Heart left ventricle (tissue), 13 donors: Measurements from ENCODE around the gene EPHA1.

Source experiments
- POLR2A ChIP-seq, 2 donors: fragments of 450-650 bp; IDR thresholded peaks; one replicate each; pipeline ENCODE4 v1.6.1; 2017; ENCODE audit warnings: antibody characterized with exemption in 2 of 2, mild to moderate bottlenecking in 2 of 2, moderate library complexity in 2 of 2
- TF ChIP-seq, protein P1 (sequence below), 12 donors: fragments of 200-600 bp; sonication (generic) in 4 of 12; IDR thresholded peaks; one replicate each; pipeline versions ENCODE4 v1.5.0 to v1.8.0; 2018 to 2022; ENCODE audit warnings: antibody characterized with exemption in 12 of 12, mild to moderate bottlenecking in 5 of 12
- donor health status: ischemic (EF 13 %, LVEDD 7.1; RV severe dilation, severe dysfunction).
- donor health status: DM: no; HTN: yes; CAD: no.
- donor health status: DM: no; HTN: no; CAD: no.
- donor health status: ischemic (EF 25% LVEDD 6.9; RV normal size, moderate dysfunction).
- donor health status: ischemic (EF 25% LVEDD 5.7; RV mildly dilated, moderate dysfunction).
- donor health status: ischemic (EF 35%, LVEDD 5.7; RV mildly dilated, moderate dysfunction).
- donor health status: nonischemic (EF 11% LVEDD 7.7; RV severe dilation, severe dysfunction).
- donor health status: DM: yes; HTN: yes; CAD: no.
- donor health status: PGD.
- donor health status: ischemic (EF 29% LVEDD 5.4; RV normal size, mild dysfunction).
- donor health status: nonischemic (EF 23%, LVEDD 6.1; RV moderate dilation, normal function).

DNA sequence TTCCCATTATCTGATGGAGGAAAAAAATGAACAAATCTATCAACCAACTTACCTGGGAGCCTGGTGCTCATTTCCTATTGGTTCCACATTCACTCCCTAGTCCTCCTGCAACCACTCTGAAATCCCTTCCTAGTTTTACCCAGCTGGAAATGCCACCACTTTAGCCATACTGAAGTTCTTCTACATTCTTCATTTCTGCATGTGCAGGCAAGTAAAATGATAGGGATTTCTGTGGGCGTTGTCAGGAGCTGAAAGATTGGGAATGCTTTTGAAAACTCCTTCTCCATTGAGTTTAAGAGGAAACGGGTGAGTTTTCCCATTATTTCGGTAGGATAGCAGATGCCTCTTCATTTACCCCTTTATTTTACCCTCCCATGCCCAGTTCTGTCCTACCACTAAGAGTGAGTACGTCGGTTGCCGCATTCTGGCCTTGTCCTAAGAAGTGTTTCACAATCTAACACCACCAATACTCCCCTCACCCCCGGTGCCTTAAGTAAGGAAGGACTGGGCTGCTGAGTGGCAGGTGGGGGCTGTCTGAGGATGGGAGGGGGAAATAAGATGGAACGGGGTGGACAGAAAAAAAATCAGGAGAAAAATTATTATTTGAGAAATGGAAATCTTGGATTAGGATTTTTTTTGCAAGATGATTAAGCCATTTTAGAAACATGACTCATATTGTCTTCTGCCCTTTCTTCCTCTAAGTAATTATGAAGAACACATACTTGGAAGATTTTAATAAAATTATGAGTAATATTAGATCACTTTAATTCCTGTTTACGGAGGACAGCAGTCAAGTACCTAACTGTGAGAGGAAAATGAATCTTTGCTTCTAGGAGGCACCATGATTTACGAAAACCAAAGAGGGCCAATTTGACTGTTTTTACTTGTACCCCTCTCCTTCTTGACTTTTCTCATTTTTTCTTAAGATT, 21.4 kb upstream of the EPHA1 start:
- TF ChIP-seq, protein P1, sequence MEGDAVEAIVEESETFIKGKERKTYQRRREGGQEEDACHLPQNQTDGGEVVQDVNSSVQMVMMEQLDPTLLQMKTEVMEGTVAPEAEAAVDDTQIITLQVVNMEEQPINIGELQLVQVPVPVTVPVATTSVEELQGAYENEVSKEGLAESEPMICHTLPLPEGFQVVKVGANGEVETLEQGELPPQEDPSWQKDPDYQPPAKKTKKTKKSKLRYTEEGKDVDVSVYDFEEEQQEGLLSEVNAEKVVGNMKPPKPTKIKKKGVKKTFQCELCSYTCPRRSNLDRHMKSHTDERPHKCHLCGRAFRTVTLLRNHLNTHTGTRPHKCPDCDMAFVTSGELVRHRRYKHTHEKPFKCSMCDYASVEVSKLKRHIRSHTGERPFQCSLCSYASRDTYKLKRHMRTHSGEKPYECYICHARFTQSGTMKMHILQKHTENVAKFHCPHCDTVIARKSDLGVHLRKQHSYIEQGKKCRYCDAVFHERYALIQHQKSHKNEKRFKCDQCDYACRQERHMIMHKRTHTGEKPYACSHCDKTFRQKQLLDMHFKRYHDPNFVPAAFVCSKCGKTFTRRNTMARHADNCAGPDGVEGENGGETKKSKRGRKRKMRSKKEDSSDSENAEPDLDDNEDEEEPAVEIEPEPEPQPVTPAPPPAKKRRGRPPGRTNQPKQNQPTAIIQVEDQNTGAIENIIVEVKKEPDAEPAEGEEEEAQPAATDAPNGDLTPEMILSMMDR (IDR thresholded peaks at IDR 0.05): no peak
- no peak for TF ChIP-seq POLR2A (IDR thresholded peaks at IDR 0.05)
